Measurements from ENCODE around the gene PATJ.

Gene PATJ

GRCh38 chr1:61851849-61852669 is 109.8 kb downstream of the PATJ start:
- H3K9ac ChIP-seq (ENCODE audit: low read length), result no peak overlapping the region
- no peaks in the 10 kb centered on the region for H3K36me3 ChIP-seq (ENCODE audit: control insufficient read depth, insufficient read depth, low read length)
- WGBS (ENCODE audit: extremely low coverage, insufficient coverage, low lambda C conversion rate), result no CpG with 5 or more reads among the region's 6 CpGs
- H3K79me2 ChIP-seq (ENCODE audit: control insufficient read depth, insufficient read depth, low read length), result no peaks in the 10 kb centered on the region
- H3K27ac ChIP-seq (ENCODE audit: low read depth, low read length), result no peak overlapping the region
- H3K4me2 ChIP-seq (ENCODE audit: low read length), result no peak overlapping the region
- no peak overlapping the region for H2BK5ac ChIP-seq (ENCODE audit: low read length)
- H3K18ac ChIP-seq (ENCODE audit: low read length), result no peak overlapping the region
- no peaks in the 10 kb centered on the region for H3K79me1 ChIP-seq (ENCODE audit: low read length)
- no peaks in the 10 kb centered on the region for H3K27me3 ChIP-seq (ENCODE audit: insufficient read depth, low read length, poor library complexity)
- no peak overlapping the region for H2BK120ac ChIP-seq (ENCODE audit: low read depth, low read length)
- DNase-seq, result peak; percentile 63
- H4K8ac ChIP-seq (ENCODE audit: low read depth, low read length), result no peak overlapping the region
- H3K4me3 ChIP-seq (ENCODE audit: low read length), result no peak overlapping the region
- no peak overlapping the region for H3K23ac ChIP-seq (ENCODE audit: low read length)
- no peak overlapping the region for H2AK5ac ChIP-seq (ENCODE audit: low read length)
- H4K5ac ChIP-seq (ENCODE audit: low read length), result no peak overlapping the region
- peaks cover 3% of the 10 kb centered on the region for H3K4me1 ChIP-seq (ENCODE audit: control insufficient read depth, low read depth, low read length)
- H3K56ac ChIP-seq (ENCODE audit: low read length), result no peak overlapping the region
- H3K4ac ChIP-seq (ENCODE audit: low read depth, low read length), result no peak overlapping the region
- no peak overlapping the region for H2BK15ac ChIP-seq (replicated peaks; ENCODE audit: low read depth)

- H3K56ac ChIP-seq (ENCODE audit: low read length), result no peak overlapping the region
- no peak for DNase-seq
- no peaks in the 10 kb centered on the region for H3K36me3 ChIP-seq (ENCODE audit: control insufficient read depth, insufficient read depth, low read length)
- no peak overlapping the region for H3K27ac ChIP-seq (ENCODE audit: low read depth, low read length)
- peaks cover 3% of the 10 kb centered on the region for H3K4me1 ChIP-seq (ENCODE audit: control insufficient read depth, low read depth, low read length)
- no peaks in the 10 kb centered on the region for H3K79me2 ChIP-seq (ENCODE audit: control insufficient read depth, insufficient read depth, low read length)
- WGBS (ENCODE audit: extremely low coverage, insufficient coverage, low lambda C conversion rate), result no CpG with 5 or more reads among the region's 2 CpGs
- no peak overlapping the region for H3K4me3 ChIP-seq (ENCODE audit: low read length)
- no peak overlapping the region for H3K4me2 ChIP-seq (ENCODE audit: low read length)
- no peaks in the 10 kb centered on the region for H3K79me1 ChIP-seq (ENCODE audit: low read length)
- no peak overlapping the region for H2BK5ac ChIP-seq (ENCODE audit: low read length)
- H2AK5ac ChIP-seq (ENCODE audit: low read length), result no peak overlapping the region
- no peaks in the 10 kb centered on the region for H3K27me3 ChIP-seq (ENCODE audit: insufficient read depth, low read length, poor library complexity)
- no peak overlapping the region for H3K23ac ChIP-seq (ENCODE audit: low read length)
- H3K4ac ChIP-seq (ENCODE audit: low read depth, low read length), result no peak overlapping the region
- H3K9ac ChIP-seq (ENCODE audit: low read length), result no peak overlapping the region
- no peak overlapping the region for H2BK15ac ChIP-seq (replicated peaks; ENCODE audit: low read depth)
- H4K5ac ChIP-seq (ENCODE audit: low read length), result no peak overlapping the region
- no peak overlapping the region for H3K18ac ChIP-seq (ENCODE audit: low read length)
- H4K8ac ChIP-seq (ENCODE audit: low read depth, low read length), result no peak overlapping the region
- H2BK120ac ChIP-seq (ENCODE audit: low read depth, low read length), result no peak overlapping the region
Measured at GRCh38 chr1:61852670-61853015, 110.4 kb downstream of the PATJ start.

GRCh38 chr1:61853583-61853982 is 111.3 kb downstream of the PATJ start:
- H3K4me3 ChIP-seq (ENCODE audit: low read length), result no peak overlapping the region
- peaks cover 3% of the 10 kb centered on the region for H3K4me1 ChIP-seq (ENCODE audit: control insufficient read depth, low read depth, low read length)
- H3K56ac ChIP-seq (ENCODE audit: low read length), result no peak overlapping the region
- no peaks in the 10 kb centered on the region for H3K79me2 ChIP-seq (ENCODE audit: control insufficient read depth, insufficient read depth, low read length)
- no peak for DNase-seq
- H3K23ac ChIP-seq (ENCODE audit: low read length), result no peak overlapping the region
- H4K5ac ChIP-seq (ENCODE audit: low read length), result no peak overlapping the region
- no peak overlapping the region for H3K9ac ChIP-seq (ENCODE audit: low read length)
- H3K18ac ChIP-seq (ENCODE audit: low read length), result no peak overlapping the region
- H2BK15ac ChIP-seq (replicated peaks; ENCODE audit: low read depth), result no peak overlapping the region
- H3K27me3 ChIP-seq (ENCODE audit: insufficient read depth, low read length, poor library complexity), result no peaks in the 10 kb centered on the region
- H2BK5ac ChIP-seq (ENCODE audit: low read length), result no peak overlapping the region
- no peak overlapping the region for H3K4me2 ChIP-seq (ENCODE audit: low read length)
- H3K79me1 ChIP-seq (ENCODE audit: low read length), result no peaks in the 10 kb centered on the region
- H3K27ac ChIP-seq (ENCODE audit: low read depth, low read length), result no peak overlapping the region
- H2AK5ac ChIP-seq (ENCODE audit: low read length), result no peak overlapping the region
- H3K4ac ChIP-seq (ENCODE audit: low read depth, low read length), result no peak overlapping the region
- H3K36me3 ChIP-seq (ENCODE audit: control insufficient read depth, insufficient read depth, low read length), result no peaks in the 10 kb centered on the region
- H2BK120ac ChIP-seq (ENCODE audit: low read depth, low read length), result no peak overlapping the region
- H4K8ac ChIP-seq (ENCODE audit: low read depth, low read length), result no peak overlapping the region
- WGBS (ENCODE audit: extremely low coverage, insufficient coverage, low lambda C conversion rate), result no CpG with 5 or more reads among the region's 3 CpGs

GRCh38 chr1:61864489-61864888 is 122.2 kb downstream of the PATJ start:
- H3K4ac ChIP-seq (ENCODE audit: low read depth, low read length), result no peak overlapping the region
- no peaks in the 10 kb centered on the region for H3K79me1 ChIP-seq (ENCODE audit: low read length)
- H4K5ac ChIP-seq (ENCODE audit: low read length), result no peak overlapping the region
- no peaks in the 10 kb centered on the region for H3K4me1 ChIP-seq (ENCODE audit: control insufficient read depth, low read depth, low read length)
- H2BK15ac ChIP-seq (replicated peaks; ENCODE audit: low read depth), result no peak overlapping the region
- no peak overlapping the region for H3K27ac ChIP-seq (ENCODE audit: low read depth, low read length)
- H3K36me3 ChIP-seq (ENCODE audit: control insufficient read depth, insufficient read depth, low read length), result no peaks in the 10 kb centered on the region
- H2BK5ac ChIP-seq (ENCODE audit: low read length), result no peak overlapping the region
- H3K9ac ChIP-seq (ENCODE audit: low read length), result no peak overlapping the region
- no peak overlapping the region for H2BK120ac ChIP-seq (ENCODE audit: low read depth, low read length)
- H3K23ac ChIP-seq (ENCODE audit: low read length), result no peak overlapping the region
- DNase-seq, result no peak
- no peak overlapping the region for H4K8ac ChIP-seq (ENCODE audit: low read depth, low read length)
- no peak overlapping the region for H3K56ac ChIP-seq (ENCODE audit: low read length)
- H3K4me2 ChIP-seq (ENCODE audit: low read length), result no peak overlapping the region
- no CpG with 5 or more reads among the region's 7 CpGs for WGBS (ENCODE audit: extremely low coverage, insufficient coverage, low lambda C conversion rate)
- no peaks in the 10 kb centered on the region for H3K79me2 ChIP-seq (ENCODE audit: control insufficient read depth, insufficient read depth, low read length)
- no peaks in the 10 kb centered on the region for H3K27me3 ChIP-seq (ENCODE audit: insufficient read depth, low read length, poor library complexity)
- no peak overlapping the region for H3K4me3 ChIP-seq (ENCODE audit: low read length)
- H2AK5ac ChIP-seq (ENCODE audit: low read length), result no peak overlapping the region
- H3K18ac ChIP-seq (ENCODE audit: low read length), result no peak overlapping the region

DNA sequence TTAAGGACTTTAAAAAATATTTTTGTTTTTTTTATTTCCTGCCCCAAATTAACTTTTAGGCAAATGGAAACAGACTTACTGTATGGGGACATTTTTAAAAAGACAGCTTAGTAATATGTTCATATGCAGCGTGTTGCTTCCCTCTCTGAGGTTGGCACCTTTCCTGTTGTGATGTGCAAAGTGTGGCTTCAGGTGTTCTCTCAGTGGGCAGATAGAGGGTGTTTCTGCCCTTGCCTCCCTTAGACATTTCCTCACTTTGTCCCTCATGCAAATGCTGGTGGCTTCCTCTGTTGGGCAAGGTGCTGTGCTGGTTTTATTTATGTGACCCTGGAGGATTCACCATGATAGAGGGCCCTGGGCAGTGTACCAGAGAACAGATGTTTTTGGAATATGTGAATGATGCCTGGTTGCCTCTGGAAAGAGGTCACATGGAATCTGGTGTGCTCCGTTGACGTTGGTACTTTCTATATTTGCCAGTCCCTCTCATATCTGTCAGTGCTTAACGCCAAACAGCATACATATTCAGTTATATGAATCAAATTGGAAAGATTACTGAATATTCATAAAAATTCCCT is 123.5 kb downstream of the PATJ start:
- no peaks in the 10 kb centered on the region for H3K4me1 ChIP-seq (ENCODE audit: control insufficient read depth, low read depth, low read length)
- H3K18ac ChIP-seq (ENCODE audit: low read length), result no peak overlapping the region
- H3K79me2 ChIP-seq (ENCODE audit: control insufficient read depth, insufficient read depth, low read length), result no peaks in the 10 kb centered on the region
- no peak overlapping the region for H4K8ac ChIP-seq (ENCODE audit: low read depth, low read length)
- H3K56ac ChIP-seq (ENCODE audit: low read length), result no peak overlapping the region
- H2AK5ac ChIP-seq (ENCODE audit: low read length), result no peak overlapping the region
- no peaks in the 10 kb centered on the region for H3K27me3 ChIP-seq (ENCODE audit: insufficient read depth, low read length, poor library complexity)
- no peak overlapping the region for H3K27ac ChIP-seq (ENCODE audit: low read depth, low read length)
- H4K5ac ChIP-seq (ENCODE audit: low read length), result no peak overlapping the region
- no peak overlapping the region for H3K4me2 ChIP-seq (ENCODE audit: low read length)
- H3K79me1 ChIP-seq (ENCODE audit: low read length), result no peaks in the 10 kb centered on the region
- H2BK15ac ChIP-seq (replicated peaks; ENCODE audit: low read depth), result no peak overlapping the region
- no CpG with 5 or more reads among the region's 4 CpGs for WGBS (ENCODE audit: extremely low coverage, insufficient coverage, low lambda C conversion rate)
- H3K4me3 ChIP-seq (ENCODE audit: low read length), result no peak overlapping the region
- DNase-seq, result no peak
- H2BK120ac ChIP-seq (ENCODE audit: low read depth, low read length), result no peak overlapping the region
- H2BK5ac ChIP-seq (ENCODE audit: low read length), result no peak overlapping the region
- no peak overlapping the region for H3K23ac ChIP-seq (ENCODE audit: low read length)
- no peaks in the 10 kb centered on the region for H3K36me3 ChIP-seq (ENCODE audit: control insufficient read depth, insufficient read depth, low read length)
- H3K9ac ChIP-seq (ENCODE audit: low read length), result no peak overlapping the region
- H3K4ac ChIP-seq (ENCODE audit: low read depth, low read length), result no peak overlapping the region
